ENCODE data around the gene DIS3. TPM values are rescaled to one million over a fixed set of nuclear protein-coding genes. Genes with fewer than 3 reads are reported as not detected.
"Not testable (repeated sequence)": the region's sequence is repeated elsewhere in the genome, so short reads cannot be mapped to it uniquely, and the experiment has no call there.

The DIS3 gene
- total RNA-seq, 5 donors from 2014 or later (not counting 1 experiment from before 2014, with no cell fraction given), result 30.4 to 37.5 (median 36.8) TPM

DNA sequence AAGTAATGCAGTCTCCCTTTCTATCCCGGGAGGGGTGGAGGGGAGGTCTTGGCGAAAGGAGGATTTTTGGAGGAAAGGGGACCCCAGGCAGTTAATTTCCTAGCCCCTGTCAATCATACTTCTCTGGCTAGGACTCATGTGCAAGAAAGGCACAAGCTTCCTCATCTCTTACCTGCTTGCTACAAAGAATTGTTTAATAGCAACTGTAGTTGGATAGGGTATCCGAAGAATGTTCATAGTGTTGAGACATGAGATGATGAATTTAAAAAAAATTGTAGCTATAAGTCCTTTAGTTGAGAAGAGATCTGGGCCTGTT, 53.5 kb downstream of the DIS3 start:
- DNase-seq, result no peak
- peak overlapping the region; percentile 80 to 86 for H3K27ac Mint-ChIP-seq
- peak overlapping the region; percentile 94 for H3K4me3 ChIP-seq (ENCODE audit: control insufficient read depth in 1 of 2, extremely low read depth in 1 of 2, low read length in 1 of 2)
- H3K36me3 Mint-ChIP-seq, result peaks cover 29% of the 10 kb centered on the region
- POLR2A ChIA-PET, result interaction anchor here in 1 of 2 donors (0.5 kb wide), 1 partner anchor 51 kb away, joined by 4 read pairs; no protein-coding TSS in a partner anchor
- H3K9me3 Mint-ChIP-seq, result no peaks in the 10 kb centered on the region
- WGBS (ENCODE audit: insufficient coverage), result 17% methylated on average over 1 of the region's 3 CpGs
- CTCF ChIA-PET, result no interaction called here
- no peak for ATAC-seq (replicated peaks in 1 of 4)
- H3K27me3 Mint-ChIP-seq, result no peaks in the 10 kb centered on the region
- H3K27me3 ChIP-seq (replicated peaks in 1 of 2; ENCODE audit: control insufficient read depth in 2 of 2, extremely low read depth in 1 of 2, insufficient read depth in 2 of 2, low read length in 1 of 2), result no peaks in the 10 kb centered on the region
- peak overlapping the region; percentile 90 to 93 (median 93) for H3K4me3 Mint-ChIP-seq
- peaks cover 46 to 61% (median 57%) of the 10 kb centered on the region in 3 donors for H3K4me1 Mint-ChIP-seq
- no peak overlapping the region for H3K27ac ChIP-seq (ENCODE audit: low read length)
- H3K4me1 ChIP-seq (ENCODE audit: control insufficient read depth in 1 of 2, extremely low read depth in 1 of 2, insufficient read depth in 2 of 2, low read length in 2 of 2), result peaks cover 16 to 17% of the 10 kb centered on the region in 2 experiments
- H3K9me3 ChIP-seq, result no peaks in the 10 kb centered on the region
- H3K36me3 ChIP-seq (ENCODE audit: control insufficient read depth in 2 of 2, extremely low read depth in 1 of 2, insufficient read depth in 1 of 2, low read length in 1 of 2), result peaks cover 0 to 6% of the 10 kb centered on the region in 2 donors

DNA sequence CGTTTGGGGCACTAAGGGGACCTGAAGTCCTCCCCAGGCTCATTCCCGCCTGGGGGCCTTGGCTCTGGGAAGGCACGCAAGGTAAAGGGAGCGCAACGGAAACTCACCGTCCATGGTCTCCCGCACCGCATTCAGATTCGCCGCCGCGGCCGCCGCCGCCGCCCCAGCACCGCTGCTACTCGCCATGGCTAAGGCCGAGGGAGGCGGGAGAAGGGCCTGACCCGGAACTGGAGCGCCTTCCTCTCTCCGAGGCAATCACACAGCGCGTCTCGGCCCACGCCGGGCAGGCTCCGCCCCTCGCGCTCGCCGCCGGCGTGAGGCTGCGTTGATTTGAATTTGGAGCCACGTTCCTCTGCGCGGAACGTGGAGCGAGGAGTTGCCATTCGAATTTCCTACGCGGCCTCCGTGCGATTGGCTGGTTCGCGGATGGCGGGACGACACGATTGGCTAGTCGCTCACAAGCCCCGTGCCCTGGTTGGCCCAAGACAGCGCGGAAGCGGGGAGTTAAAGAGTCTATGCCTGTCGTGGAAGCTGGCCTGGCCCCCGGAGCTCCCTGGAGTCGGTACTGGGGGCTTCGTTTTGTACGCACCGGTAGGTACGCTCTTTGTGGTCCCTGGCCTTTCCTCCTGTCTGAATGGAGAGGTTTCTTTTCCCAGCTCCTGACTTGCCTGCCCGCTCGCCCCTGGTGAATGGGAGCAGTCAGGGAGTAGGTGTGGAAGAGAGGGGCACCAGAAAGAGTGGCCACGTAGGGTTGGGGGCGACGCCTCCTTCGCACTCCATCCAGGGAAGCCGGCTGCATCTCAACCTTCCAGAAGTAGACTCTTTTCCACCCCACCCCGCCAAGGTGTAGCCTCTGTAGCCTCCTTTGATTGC, 54.0 kb downstream of the DIS3 start, which contains the start of the genes BORA and MZT1:
Gene BORA (plus strand): TSS at position 507 of the 873 bp plus-strand sequence. CDS start 1,018 bp downstream, outside the sequence.
Gene MZT1 (minus strand): TSS at position 213 of the 873 bp plus-strand sequence. CDS start 27 bp downstream, at position 186.
- peaks cover 51 to 67% (median 58%) of the 10 kb centered on the region in 3 donors for H3K4me1 Mint-ChIP-seq
- no peaks in the 10 kb centered on the region for H3K9me3 Mint-ChIP-seq
- peaks cover 16 to 17% of the 10 kb centered on the region in 2 experiments for H3K4me1 ChIP-seq (ENCODE audit: control insufficient read depth in 1 of 2, extremely low read depth in 1 of 2, insufficient read depth in 2 of 2, low read length in 2 of 2)
- no peaks in the 10 kb centered on the region for H3K9me3 ChIP-seq
- H3K4me3 Mint-ChIP-seq, result peak within 1 kb of the TSS; percentile 90 to 93 (median 93)
- peaks cover 0 to 4% of the 10 kb centered on the region in 2 donors for H3K36me3 ChIP-seq (ENCODE audit: control insufficient read depth in 2 of 2, extremely low read depth in 1 of 2, insufficient read depth in 1 of 2, low read length in 1 of 2)
- H3K27me3 Mint-ChIP-seq, result no peaks in the 10 kb centered on the region
- peak within 1 kb of the TSS; percentile 80 to 86 for H3K27ac Mint-ChIP-seq
- H3K4me3 ChIP-seq (ENCODE audit: control insufficient read depth in 1 of 2, extremely low read depth in 1 of 2, low read length in 1 of 2), result peak within 1 kb of the TSS; percentile 94
- peak; percentile 88 to 97 (median 93) for DNase-seq
- peak within 1 kb of the TSS; percentile 47 for H3K27ac ChIP-seq (ENCODE audit: low read length)
- under 1% methylated on average over 59 of the region's 71 CpGs for WGBS (ENCODE audit: insufficient coverage)
- ChIA-PET POLR2A (interaction anchor here in 1 of 2 donors (0.5 kb wide), 1 partner anchor 51 kb away, joined by 4 read pairs; no protein-coding TSS in a partner anchor), CTCF (no interaction called here)
- H3K27me3 ChIP-seq (replicated peaks in 1 of 2; ENCODE audit: control insufficient read depth in 2 of 2, extremely low read depth in 1 of 2, insufficient read depth in 2 of 2, low read length in 1 of 2), result no peaks in the 10 kb centered on the region
- H3K36me3 Mint-ChIP-seq, result peaks cover 29% of the 10 kb centered on the region
- peak; percentile 93 to 98 (median 95) for ATAC-seq (replicated peaks in 1 of 4)

DNA sequence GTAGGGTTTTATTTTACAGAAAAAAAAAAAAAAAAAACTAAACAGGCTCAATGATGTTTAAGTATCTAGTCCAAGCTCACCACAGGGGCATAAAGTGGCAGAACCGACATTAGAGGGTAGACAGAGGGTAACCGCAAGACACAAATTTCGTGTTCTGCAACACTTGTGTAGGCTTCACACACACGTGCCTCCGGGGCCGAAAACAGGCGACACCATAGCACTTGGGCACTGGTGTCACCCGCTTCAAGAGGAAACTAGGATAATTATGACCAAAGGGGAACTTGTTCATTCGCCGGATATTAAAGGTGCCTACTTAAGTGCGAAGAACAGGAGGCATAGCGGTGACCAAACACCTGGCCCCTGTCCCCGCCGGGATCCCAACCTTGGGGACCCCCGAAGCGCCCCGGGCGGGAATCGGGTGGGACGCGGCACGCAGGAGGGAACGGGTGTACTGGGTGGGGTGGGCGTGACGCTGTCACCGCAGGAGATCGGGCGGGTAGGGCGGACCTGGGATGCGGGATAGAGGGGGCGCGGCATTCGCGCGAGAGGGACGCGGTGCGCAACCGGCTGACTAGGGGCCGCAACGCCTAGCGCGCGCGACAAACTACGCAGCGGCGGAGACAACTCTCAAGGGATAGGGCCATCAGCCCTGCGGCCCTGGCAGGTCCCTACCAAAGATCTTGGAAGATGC, 54.8 kb downstream of the DIS3 start:
- H3K27ac ChIP-seq (ENCODE audit: low read length), result peak overlapping the region; percentile 20
- peak overlapping the region; percentile 94 for H3K4me3 ChIP-seq (ENCODE audit: control insufficient read depth in 1 of 2, extremely low read depth in 1 of 2, low read length in 1 of 2)
- ChIA-PET POLR2A (interaction anchor here in 1 of 2 donors (1.0 kb wide), 1 partner anchor 17 kb away, joined by 5 read pairs; no protein-coding TSS in a partner anchor), CTCF (interaction anchor here in 1 of 2 donors (0.6 kb wide), 1 partner anchor 960 kb away, joined by 3 read pairs; no protein-coding TSS in a partner anchor)
- DNase-seq, result peak in 26 of 35 experiments; percentile 2 to 53 (median 12)
- H3K4me1 ChIP-seq (ENCODE audit: control insufficient read depth in 1 of 2, extremely low read depth in 1 of 2, insufficient read depth in 2 of 2, low read length in 2 of 2), result peaks cover 16 to 17% of the 10 kb centered on the region in 2 experiments
- no peaks in the 10 kb centered on the region for H3K9me3 ChIP-seq
- Mint-ChIP-seq H3K27me3 (no peaks in the 10 kb centered on the region), H3K27ac (peak overlapping the region; percentile 76 to 86), H3K4me1 (peaks cover 55 to 70% (median 61%) of the 10 kb centered on the region in 3 donors), H3K9me3 (no peaks in the 10 kb centered on the region), H3K36me3 (peaks cover 25% of the 10 kb centered on the region), H3K4me3 (peak overlapping the region; percentile 90 to 93 (median 93))
- under 1% methylated on average over 42 of the region's 49 CpGs for WGBS (ENCODE audit: insufficient coverage)
- peak; percentile 6 to 28 (median 16) for ATAC-seq (replicated peaks in 1 of 4)
- no peaks in the 10 kb centered on the region for H3K27me3 ChIP-seq (replicated peaks in 1 of 2; ENCODE audit: control insufficient read depth in 2 of 2, extremely low read depth in 1 of 2, insufficient read depth in 2 of 2, low read length in 1 of 2)
- H3K36me3 ChIP-seq (ENCODE audit: control insufficient read depth in 2 of 2, extremely low read depth in 1 of 2, insufficient read depth in 1 of 2, low read length in 1 of 2), result peaks cover 0 to 4% of the 10 kb centered on the region in 2 donors

DNA sequence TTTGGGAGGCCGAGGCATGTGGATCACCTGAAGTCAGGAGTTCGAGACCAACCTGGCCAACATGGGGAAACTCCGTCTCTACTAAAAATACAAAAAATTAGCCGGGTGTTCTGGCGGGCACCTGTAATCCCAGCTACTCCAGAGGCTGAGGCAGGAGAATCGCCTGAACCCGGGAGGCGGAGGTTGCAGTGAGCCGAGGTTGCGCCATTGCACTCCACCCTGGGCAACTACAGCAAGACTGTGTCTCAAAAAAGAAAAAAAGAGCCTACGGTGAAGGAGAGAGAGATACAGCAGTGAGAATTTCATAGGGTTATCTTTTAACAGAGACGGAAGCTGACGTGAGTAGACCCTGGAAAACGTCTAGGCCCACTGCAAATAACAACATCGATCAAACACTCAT, 55.5 kb downstream of the DIS3 start:
- DNase-seq; H3K27ac ChIP-seq (ENCODE audit: low read length); H3K9me3 ChIP-seq; H3K36me3 ChIP-seq (ENCODE audit: control insufficient read depth in 2 of 2, extremely low read depth in 1 of 2, insufficient read depth in 1 of 2, low read length in 1 of 2); H3K27me3 ChIP-seq (replicated peaks in 1 of 2; ENCODE audit: control insufficient read depth in 2 of 2, extremely low read depth in 1 of 2, insufficient read depth in 2 of 2, low read length in 1 of 2); CTCF ChIA-PET; H3K4me3 ChIP-seq (ENCODE audit: control insufficient read depth in 1 of 2, extremely low read depth in 1 of 2, low read length in 1 of 2); ATAC-seq (replicated peaks in 1 of 4); H3K9me3 Mint-ChIP-seq; H3K27me3 Mint-ChIP-seq: not testable (repeated sequence)
- WGBS (ENCODE audit: insufficient coverage), result 92% methylated on average over 4 of the region's 15 CpGs
- peaks cover 59 to 71% (median 59%) of the 10 kb centered on the region in 3 donors for H3K4me1 Mint-ChIP-seq
- peaks cover 16 to 17% of the 10 kb centered on the region in 2 experiments for H3K4me1 ChIP-seq (ENCODE audit: control insufficient read depth in 1 of 2, extremely low read depth in 1 of 2, insufficient read depth in 2 of 2, low read length in 2 of 2)
- peak overlapping the region; percentile 8 to 72 for H3K27ac Mint-ChIP-seq
- H3K36me3 Mint-ChIP-seq, result peaks cover 27% of the 10 kb centered on the region
- peak overlapping the region; percentile 90 to 93 (median 93) for H3K4me3 Mint-ChIP-seq
- POLR2A ChIA-PET, result interaction anchor here in 1 of 2 donors (1.0 kb wide), 1 partner anchor 16 kb away, joined by 5 read pairs; no protein-coding TSS in a partner anchor

DNA sequence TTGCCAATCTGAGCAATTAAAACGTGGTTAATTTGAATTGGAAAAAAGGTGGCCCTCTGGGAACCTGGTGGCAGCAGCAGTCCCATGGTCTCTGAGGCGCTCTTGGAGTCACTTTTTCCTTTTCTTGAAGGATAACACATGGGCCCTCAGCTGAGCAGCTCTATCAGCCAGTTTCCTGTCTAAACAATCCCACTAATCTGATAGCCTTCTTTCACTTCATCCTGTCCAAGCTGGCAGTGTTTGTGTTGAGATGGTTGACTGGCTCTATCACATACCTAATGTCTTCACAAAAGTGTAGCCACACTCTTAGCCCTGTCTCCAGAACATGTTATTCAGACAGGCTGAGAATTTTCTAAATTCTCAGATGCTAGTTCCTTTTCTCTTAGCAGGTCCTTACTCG, 64.9 kb downstream of the DIS3 start:
- Mint-ChIP-seq H3K27me3 (no peaks in the 10 kb centered on the region), H3K4me1 (peaks cover 23 to 38% (median 31%) of the 10 kb centered on the region in 3 donors), H3K36me3 (peaks cover 77% of the 10 kb centered on the region), H3K27ac (no peak overlapping the region), H3K4me3 (no peak overlapping the region), H3K9me3 (peaks cover 0 to 16% (median 9%) of the 10 kb centered on the region in 3 donors)
- H3K9me3 ChIP-seq, result no peaks in the 10 kb centered on the region
- H3K4me3 ChIP-seq (ENCODE audit: control insufficient read depth in 1 of 2, extremely low read depth in 1 of 2, low read length in 1 of 2), result no peak overlapping the region
- POLR2A ChIA-PET, result no interaction called here
- ATAC-seq (replicated peaks in 1 of 4) (no peak), DNase-seq (no peak)
- H3K36me3 ChIP-seq (ENCODE audit: control insufficient read depth in 2 of 2, extremely low read depth in 1 of 2, insufficient read depth in 1 of 2, low read length in 1 of 2), result peaks cover 7 to 48% of the 10 kb centered on the region in 2 donors
- H3K4me1 ChIP-seq (ENCODE audit: control insufficient read depth in 1 of 2, extremely low read depth in 1 of 2, insufficient read depth in 2 of 2, low read length in 2 of 2), result no peaks in the 10 kb centered on the region
- CTCF ChIA-PET, result no interaction called here
- WGBS (ENCODE audit: insufficient coverage), result 62% methylated on average over 3 of the region's 3 CpGs
- no peaks in the 10 kb centered on the region for H3K27me3 ChIP-seq (replicated peaks in 1 of 2; ENCODE audit: control insufficient read depth in 2 of 2, extremely low read depth in 1 of 2, insufficient read depth in 2 of 2, low read length in 1 of 2)
- H3K27ac ChIP-seq (ENCODE audit: low read length), result no peak overlapping the region
